Lung (tissue), 12 donors: ENCODE results near the gene ASCC3. TPM values are rescaled to one million over a fixed set of nuclear protein-coding genes. Genes with fewer than 3 reads are reported as not detected.

Experiments
- ATAC-seq: fragments of 200-7000 bp; cut with Tn5 transposase; one replicate; pipeline ENCODE4 v1.9.1; 2020; ENCODE audit warnings: moderate number of reproducible peaks; ENCODE audit not compliant: insufficient read depth, low FRiP score
- DNase-seq, 3 donors: peaks; one replicate each; pipeline ENCODE4 v3.0.0-alpha.2; 2013 to 2017
- H3K27ac ChIP-seq, 2 donors: one replicate each; pipeline ENCODE4 v1.5.1; 2013; ENCODE audit warnings: mild to moderate bottlenecking in 2 of 2, moderate library complexity in 2 of 2, control low read depth in 1 of 2, inconsistent platforms in 1 of 2, low read depth in 1 of 2, low read length in 1 of 2
- H3K27me3 ChIP-seq, 3 donors: one replicate each; pipeline ENCODE4 v1.5.1; 2013; ENCODE audit warnings: low read length in 2 of 3; ENCODE audit not compliant: control insufficient read depth in 3 of 3, insufficient read depth in 3 of 3
- H3K36me3 ChIP-seq, 4 donors: one replicate each; pipeline ENCODE4 v1.5.1; 2013; ENCODE audit warnings: low read length in 4 of 4, mild to moderate bottlenecking in 1 of 4, moderate library complexity in 1 of 4; ENCODE audit not compliant: control insufficient read depth in 4 of 4, insufficient read depth in 4 of 4
- H3K4me1 ChIP-seq, 5 donors: one replicate each; pipeline ENCODE4 v1.5.1; 2013; ENCODE audit warnings: low read length in 5 of 5, mild to moderate bottlenecking in 2 of 5, moderate library complexity in 1 of 5; ENCODE audit not compliant: control insufficient read depth in 5 of 5, insufficient read depth in 5 of 5
- H3K4me3 ChIP-seq: one replicate; pipeline ENCODE4 v1.5.1; 2013; ENCODE audit warnings: mild to moderate bottlenecking, control low read depth, moderate library complexity
- H3K9ac ChIP-seq, 2 donors: one replicate each; pipeline ENCODE4 v1.5.1; 2013; ENCODE audit warnings: low read length in 2 of 2, control low read depth in 1 of 2; ENCODE audit not compliant: insufficient read depth in 1 of 2
- H3K9me3 ChIP-seq, 4 donors: one replicate each; pipeline ENCODE4 v1.5.1; 2013; ENCODE audit warnings: low read length in 3 of 4, mild to moderate bottlenecking in 1 of 4, moderate library complexity in 1 of 4; ENCODE audit not compliant: control insufficient read depth in 4 of 4, insufficient read depth in 3 of 4
- CTCF ChIP-seq: IDR thresholded peaks from 2 replicates; pipeline ENCODE4 v1.5.1; 2012; ENCODE audit warnings: mild to moderate bottlenecking; ENCODE audit errors: control extremely low read depth, extremely low read depth
- WGBS, 2 donors: extraction: QIAGEN DNeasy Blood & Tissue Kit; methylation state at CpG; one replicate each; pipeline ENCODE4 v1.1.7; 2013; 5-methylcytosine and 5-hydroxymethylcytosine counted together
- polyA plus RNA-seq, 2 donors: library from polyadenylated mRNA; stranded (reverse); fragments of 200-250 nt; gene quantifications; one replicate each; pipeline ENCODE4 v1.2.1, GENCODE V29; 2013
- total RNA-seq, 2 donors: library from RNA; depleted of rRNA in 1 of 2; stranded (reverse); fragments of >200 nt in 1 of 2; gene quantifications; one replicate each; pipeline ENCODE4 v1.2.1, GENCODE V29; 2014 to 2021
- donor health status: control.
- donor health status: control.
- donor health status: Bipolar disorder and iron deficiency.
- donor health status: healthy.
- donor health status: DM: yes; HTN: yes; CAD: no.

ASCC3 gene
- total and polyA plus RNA-seq, 4 donors = 5.3 to 49.2 (median 22.0) TPM

DNA sequence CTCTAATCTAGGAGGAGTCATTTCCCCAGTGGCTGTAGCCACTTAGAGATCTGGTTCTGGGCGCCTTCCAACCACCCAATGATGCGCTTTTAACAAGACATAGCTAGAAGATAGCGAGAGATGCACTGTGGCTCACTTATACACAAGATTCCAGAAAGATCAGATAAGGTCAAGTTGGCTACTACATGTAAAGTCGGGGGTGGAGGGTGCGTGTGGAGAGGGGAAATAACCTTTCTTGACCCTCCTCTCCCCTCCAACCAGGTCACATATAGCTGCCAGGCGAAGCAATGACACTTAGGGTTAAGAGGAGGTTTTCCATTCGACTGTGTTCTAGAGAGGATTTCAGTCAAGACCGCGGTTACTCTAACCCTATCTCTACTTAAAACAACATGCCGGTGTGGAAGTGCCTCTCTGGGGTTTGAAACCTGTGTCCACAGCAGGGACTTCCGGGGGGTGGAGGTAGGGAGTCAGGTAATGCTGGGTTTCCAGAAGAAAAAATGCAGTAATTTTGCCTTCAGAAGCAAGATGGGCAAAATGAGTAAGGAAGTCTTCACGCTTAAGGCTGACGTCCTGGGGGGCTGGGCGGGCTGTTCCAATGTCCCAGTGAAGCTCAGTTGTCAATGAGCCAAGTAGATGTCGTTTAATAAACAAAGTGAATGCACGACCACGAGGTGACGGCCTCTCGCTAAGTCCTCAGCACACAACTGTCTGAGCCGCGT is 414.6 kb downstream of the ASCC3 start:
- no peak overlapping the region for H3K4me3 ChIP-seq
- no peak for TF ChIP-seq CTCF
- H3K9ac ChIP-seq = no peak overlapping the region
- H3K4me1 ChIP-seq = peaks cover 0 to 8% (median 0%) of the 10 kb centered on the region in 5 donors
- H3K9me3 ChIP-seq = peaks cover 0 to 22% (median 0%) of the 10 kb centered on the region in 4 donors
- no peaks in the 10 kb centered on the region for H3K36me3 ChIP-seq
- no peak overlapping the region for H3K27ac ChIP-seq
- peaks cover 3 to 94% (median 93%) of the 10 kb centered on the region in 3 donors for H3K27me3 ChIP-seq
- ATAC-seq (no peak), DNase-seq (peak in 1 of 3 donors; percentile 29)
- 5 to 9% methylated on average over 21 of the region's 21 CpGs for WGBS, 2 donors

DNA sequence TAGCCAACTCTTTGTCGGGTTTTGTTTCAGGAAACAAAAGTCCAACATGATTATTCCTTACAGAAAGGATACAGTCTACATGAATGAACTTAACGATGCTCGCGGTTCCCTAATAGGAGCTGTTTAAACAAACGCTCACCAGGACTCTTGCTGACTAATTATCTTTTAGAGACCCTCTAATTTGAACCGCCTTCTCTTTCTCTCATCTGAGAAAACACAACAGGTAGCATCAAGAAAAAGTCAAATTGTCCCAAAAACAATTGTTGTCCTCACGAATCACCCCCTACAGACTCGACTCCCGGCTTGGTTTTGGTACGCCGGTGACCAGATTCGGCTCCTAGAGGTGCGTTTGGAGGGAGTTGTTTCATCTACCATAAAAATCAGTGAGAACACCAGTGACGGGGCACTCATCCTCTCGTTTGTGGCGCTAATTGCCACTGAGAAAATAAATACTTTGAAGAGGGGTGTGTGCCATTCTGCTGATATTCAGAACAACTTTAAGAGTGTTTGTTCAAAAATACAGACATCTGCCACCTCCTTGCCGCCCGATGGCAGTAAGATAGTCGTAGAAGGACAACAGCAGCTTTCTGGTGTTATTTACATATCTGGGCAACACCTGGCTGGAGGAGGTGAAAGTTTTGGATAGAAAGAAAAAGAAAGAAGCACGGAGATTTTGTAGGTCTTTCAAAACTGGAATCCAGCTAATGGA is 415.3 kb downstream of the ASCC3 start:
- DNase-seq = no peak
- peaks cover 0 to 25% (median 0%) of the 10 kb centered on the region in 4 donors for H3K9me3 ChIP-seq
- ATAC-seq = no peak
- TF ChIP-seq CTCF = no peak
- H3K27ac ChIP-seq = no peak overlapping the region
- no peak overlapping the region for H3K9ac ChIP-seq
- H3K4me1 ChIP-seq = peaks cover 0 to 10% (median 0%) of the 10 kb centered on the region in 5 donors
- H3K4me3 ChIP-seq = no peak overlapping the region
- no peaks in the 10 kb centered on the region for H3K36me3 ChIP-seq
- H3K27me3 ChIP-seq = peaks cover 2 to 94% (median 93%) of the 10 kb centered on the region in 3 donors
- WGBS, 2 donors = 8 to 11% methylated on average over 20 of the region's 20 CpGs

DNA sequence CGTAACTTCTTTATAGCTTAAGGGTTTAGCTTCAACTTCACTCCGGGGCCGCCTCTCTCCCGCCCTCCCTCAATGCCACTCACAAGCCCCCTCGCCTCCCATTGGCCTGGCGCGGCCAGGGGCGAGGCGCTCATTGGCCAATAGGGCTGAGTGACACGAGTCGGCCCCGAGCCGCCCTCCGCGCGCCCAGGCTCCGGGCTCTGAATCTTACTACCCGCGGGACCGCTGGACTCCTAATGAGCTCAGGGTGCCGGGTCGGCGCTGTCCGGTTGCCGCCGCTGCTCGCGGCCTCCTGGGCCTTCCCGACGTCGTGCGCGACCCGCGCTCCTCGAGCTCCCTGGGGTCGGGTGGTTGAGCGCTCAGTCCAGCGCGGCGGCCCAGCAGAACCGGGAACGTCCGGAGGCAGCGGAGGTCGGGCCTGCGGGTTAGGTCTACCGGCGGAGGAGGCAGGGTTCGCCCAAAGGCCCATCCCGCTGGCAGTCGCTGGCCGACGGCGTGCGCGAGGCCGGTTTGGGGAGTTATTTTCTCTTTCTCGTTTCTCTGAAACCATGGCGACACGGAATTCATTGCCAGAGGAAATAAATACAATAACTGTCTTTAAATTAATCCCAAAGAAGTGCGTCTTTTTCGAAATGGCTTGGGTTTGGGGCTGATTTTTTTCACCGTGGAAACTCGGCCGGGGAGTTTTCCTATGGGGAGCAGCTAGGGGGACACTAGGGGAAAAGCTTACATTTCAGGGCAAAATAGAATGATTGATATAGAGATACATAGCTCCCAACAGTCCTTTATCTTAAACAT is 416.0 kb downstream of the ASCC3 start, which contains the start of gene SIM1:
Gene SIM1 (minus strand): TSS at position 19 of the 798 bp plus-strand sequence. CDS start 1,453 bp downstream, outside the sequence.
- no peak within 1 kb of the TSS for H3K4me3 ChIP-seq
- no peak within 1 kb of the TSS for H3K9ac ChIP-seq
- no peaks in the 10 kb centered on the region for H3K36me3 ChIP-seq
- H3K27ac ChIP-seq = no peak within 1 kb of the TSS
- peaks cover 0 to 95% (median 93%) of the 10 kb centered on the region in 3 donors for H3K27me3 ChIP-seq
- ATAC-seq (peak; percentile 22), DNase-seq (peak; percentile 82 to 85 (median 82))
- 4 to 9% methylated on average over 57 to 66 of the region's 66 CpGs for WGBS, 2 donors
- no peak for TF ChIP-seq CTCF
- H3K4me1 ChIP-seq = peaks cover 0 to 10% (median 0%) of the 10 kb centered on the region in 5 donors
- peaks cover 0 to 25% (median 0%) of the 10 kb centered on the region in 4 donors for H3K9me3 ChIP-seq
